ENCODE measurements around the gene NISCH. TPM values are rescaled to one million over a fixed set of nuclear protein-coding genes. Genes with fewer than 3 reads are reported as not detected.

NISCH gene
- polyA plus RNA-seq, 1 donor (not counting 4 experiments of a cell fraction or from before 2014, with no cell fraction given): 48.1 TPM

DNA sequence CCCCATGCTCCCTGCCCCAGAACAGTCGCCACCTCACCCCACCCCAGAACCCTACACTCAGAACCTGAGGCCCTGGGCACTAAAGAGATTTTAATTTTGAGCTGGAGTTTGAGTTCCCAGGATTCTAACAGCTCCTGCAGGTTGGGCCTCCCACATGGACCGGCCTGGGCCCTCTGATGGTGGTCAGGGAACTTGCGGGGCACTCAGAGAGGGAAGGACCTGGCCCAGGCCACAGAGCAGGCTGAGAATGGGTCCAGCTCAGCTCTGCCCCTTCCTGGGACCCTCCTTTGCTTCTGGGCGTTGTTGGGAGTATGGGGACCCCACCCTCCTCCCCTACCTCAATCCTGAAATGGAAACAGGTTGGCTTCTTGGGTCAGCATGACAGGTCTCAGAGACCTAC lies 9.4 kb upstream of the NISCH start:
- H4K20me1 ChIP-seq (ENCODE audit: control insufficient read depth, extremely low read depth, insufficient read depth, low read length): no peaks in the 10 kb centered on the region
- H2AFZ ChIP-seq (ENCODE audit: control insufficient read depth, low read length): no peak overlapping the region
- no peaks in the 10 kb centered on the region for H3K27me3 ChIP-seq (ENCODE audit: control insufficient read depth, extremely low read depth, insufficient read depth, low read length)
- H3K9me3 ChIP-seq (ENCODE audit: control insufficient read depth, low read depth, low read length): no peaks in the 10 kb centered on the region
- no peak overlapping the region for H3K4me3 ChIP-seq (ENCODE audit: control insufficient read depth in 2 of 3, extremely low read depth in 1 of 3, insufficient read depth in 2 of 3, low read depth in 1 of 3, low read length in 3 of 3)
- dilution Hi-C loops (cut with MboI; ENCODE audit: extremely low pct_ligation_motif_present, low sequenced_read_pairs): no loop called here
- H3K9me1 ChIP-seq (ENCODE audit: control insufficient read depth, extremely low read depth, insufficient read depth, low read length): no peaks in the 10 kb centered on the region
- H3K4me2 ChIP-seq (ENCODE audit: control insufficient read depth, extremely low read depth, insufficient read depth, low read depth, low read length): no peak overlapping the region
- no peaks in the 10 kb centered on the region for H3K36me3 ChIP-seq (ENCODE audit: control insufficient read depth in 2 of 2, extremely low read depth in 1 of 2, insufficient read depth in 2 of 2, low read length in 2 of 2)
- TF ChIP-seq CTCF (optimal IDR thresholded peaks at IDR 0.05 in 1 of 3, IDR thresholded peaks at IDR 0.05 in 1 of 3, conservative IDR thresholded peaks at IDR 0.05 in 1 of 3; ENCODE audit: extremely low read depth in 1 of 3, insufficient read depth in 2 of 3, low read length in 3 of 3) (no peak), EZH2 (IDR thresholded peaks at IDR 0.05; ENCODE audit: low read length) (no peak)
- FAIRE-seq (no peak), DNase-seq (ENCODE audit: low read depth, low spot score) (no peak)
- no peaks in the 10 kb centered on the region for H3K79me2 ChIP-seq (ENCODE audit: control insufficient read depth, insufficient read depth, low read length)
- H3K4me1 ChIP-seq (ENCODE audit: control insufficient read depth, extremely low read depth, insufficient read depth, low read length): peaks cover 6% of the 10 kb centered on the region
- no peak overlapping the region for H3K27ac ChIP-seq (ENCODE audit: control insufficient read depth, insufficient read depth, low read length)
- no peak overlapping the region for H3K9ac ChIP-seq (ENCODE audit: control insufficient read depth, extremely low read depth, insufficient read depth, low read length)

DNA sequence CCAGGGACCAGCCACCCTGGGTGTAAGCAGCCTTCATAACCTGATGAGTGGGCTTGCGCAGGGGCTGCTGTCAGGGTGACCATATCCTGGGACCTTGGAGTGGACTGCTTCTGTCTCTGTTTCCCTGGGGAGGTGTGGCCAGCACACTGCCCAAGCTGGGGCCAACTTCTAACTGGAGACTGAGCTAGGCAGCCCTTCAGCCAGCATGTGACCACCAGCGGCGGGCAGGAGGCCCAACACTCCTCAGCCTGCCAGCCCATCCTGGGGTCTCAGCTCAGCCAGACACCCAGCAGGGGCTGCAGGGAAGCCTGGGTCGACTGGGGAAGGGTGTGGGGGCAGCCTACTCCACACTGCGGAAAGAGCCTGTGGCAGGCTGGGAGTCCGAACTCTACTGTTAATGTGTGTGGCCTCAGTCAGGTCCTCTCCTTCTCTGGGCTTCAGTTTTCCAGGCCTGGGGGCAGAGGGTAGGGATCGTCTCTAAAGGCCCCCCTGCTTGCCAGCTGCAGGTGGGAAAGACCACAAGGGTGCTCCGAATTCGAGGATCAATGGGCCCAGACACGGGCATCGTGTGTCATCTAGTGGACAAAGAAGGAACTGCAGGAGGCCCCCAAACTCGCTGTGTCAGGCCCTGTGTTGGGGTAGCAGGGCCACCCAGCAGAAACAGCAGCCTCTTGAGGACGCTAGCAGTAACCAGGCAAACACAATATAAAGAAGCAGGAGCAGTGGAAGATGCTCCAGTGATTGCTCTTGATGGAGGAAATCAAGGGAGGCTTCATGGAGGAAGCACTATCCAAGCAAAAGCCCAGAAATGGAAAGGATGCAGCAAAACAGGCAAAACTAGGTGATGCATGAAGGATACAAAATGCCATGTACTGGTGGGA lies 8.5 kb upstream of the NISCH start:
- FAIRE-seq (no peak), DNase-seq (ENCODE audit: low read depth, low spot score) (no peak)
- H2AFZ ChIP-seq (ENCODE audit: control insufficient read depth, low read length): no peak overlapping the region

More for the DNA sequence above, 8.5 kb upstream of the NISCH start:
- Histone ChIP-seq H3K4me3 (ENCODE audit: control insufficient read depth in 2 of 3, extremely low read depth in 1 of 3, insufficient read depth in 2 of 3, low read depth in 1 of 3, low read length in 3 of 3) (no peak overlapping the region), H4K20me1 (ENCODE audit: control insufficient read depth, extremely low read depth, insufficient read depth, low read length) (no peaks in the 10 kb centered on the region), H3K79me2 (ENCODE audit: control insufficient read depth, insufficient read depth, low read length) (no peaks in the 10 kb centered on the region), H3K9ac (ENCODE audit: control insufficient read depth, extremely low read depth, insufficient read depth, low read length) (no peak overlapping the region), H3K27me3 (ENCODE audit: control insufficient read depth, extremely low read depth, insufficient read depth, low read length) (no peaks in the 10 kb centered on the region), H3K4me2 (ENCODE audit: control insufficient read depth, extremely low read depth, insufficient read depth, low read depth, low read length) (no peak overlapping the region), H3K9me1 (ENCODE audit: control insufficient read depth, extremely low read depth, insufficient read depth, low read length) (no peaks in the 10 kb centered on the region), H3K36me3 (ENCODE audit: control insufficient read depth in 2 of 2, extremely low read depth in 1 of 2, insufficient read depth in 2 of 2, low read length in 2 of 2) (no peaks in the 10 kb centered on the region), H3K4me1 (ENCODE audit: control insufficient read depth, extremely low read depth, insufficient read depth, low read length) (peaks cover 6% of the 10 kb centered on the region), H3K9me3 (ENCODE audit: control insufficient read depth, low read depth, low read length) (no peaks in the 10 kb centered on the region), H3K27ac (ENCODE audit: control insufficient read depth, insufficient read depth, low read length) (no peak overlapping the region)
- TF ChIP-seq CTCF (optimal IDR thresholded peaks at IDR 0.05 in 1 of 3, IDR thresholded peaks at IDR 0.05 in 1 of 3, conservative IDR thresholded peaks at IDR 0.05 in 1 of 3; ENCODE audit: extremely low read depth in 1 of 3, insufficient read depth in 2 of 3, low read length in 3 of 3): peak in 2 of 3 experiments; percentile 100
- no peak for TF ChIP-seq EZH2 (IDR thresholded peaks at IDR 0.05; ENCODE audit: low read length)
- dilution Hi-C loops (cut with MboI; ENCODE audit: extremely low pct_ligation_motif_present, low sequenced_read_pairs): no loop called here
